Measurements from ENCODE around the gene KIF26A.

- TF ChIP-seq, protein P1, sequence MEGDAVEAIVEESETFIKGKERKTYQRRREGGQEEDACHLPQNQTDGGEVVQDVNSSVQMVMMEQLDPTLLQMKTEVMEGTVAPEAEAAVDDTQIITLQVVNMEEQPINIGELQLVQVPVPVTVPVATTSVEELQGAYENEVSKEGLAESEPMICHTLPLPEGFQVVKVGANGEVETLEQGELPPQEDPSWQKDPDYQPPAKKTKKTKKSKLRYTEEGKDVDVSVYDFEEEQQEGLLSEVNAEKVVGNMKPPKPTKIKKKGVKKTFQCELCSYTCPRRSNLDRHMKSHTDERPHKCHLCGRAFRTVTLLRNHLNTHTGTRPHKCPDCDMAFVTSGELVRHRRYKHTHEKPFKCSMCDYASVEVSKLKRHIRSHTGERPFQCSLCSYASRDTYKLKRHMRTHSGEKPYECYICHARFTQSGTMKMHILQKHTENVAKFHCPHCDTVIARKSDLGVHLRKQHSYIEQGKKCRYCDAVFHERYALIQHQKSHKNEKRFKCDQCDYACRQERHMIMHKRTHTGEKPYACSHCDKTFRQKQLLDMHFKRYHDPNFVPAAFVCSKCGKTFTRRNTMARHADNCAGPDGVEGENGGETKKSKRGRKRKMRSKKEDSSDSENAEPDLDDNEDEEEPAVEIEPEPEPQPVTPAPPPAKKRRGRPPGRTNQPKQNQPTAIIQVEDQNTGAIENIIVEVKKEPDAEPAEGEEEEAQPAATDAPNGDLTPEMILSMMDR (IDR thresholded peaks at IDR 0.05; ENCODE audit: insufficient read depth, low read depth, low read length): no peak
- TF ChIP-seq EZH2 (IDR thresholded peaks at IDR 0.05; ENCODE audit: insufficient read depth, low read length): no peak
Observed at GRCh38 chr14:104220215-104221070, 82.1 kb downstream of the KIF26A start.

Data from astrocyte (in vitro differentiated cells and primary cell).